IPS-18a (cell line): ENCODE data around the gene ABCB9.
A peak's percentile ranks its signal among the peaks of the same experiment; 100 is the strongest.
"Not testable (repeated sequence)": the region's sequence is repeated elsewhere in the genome, so short reads cannot be mapped to it uniquely, and the experiment has no call there.

Experiments
- H3K27ac ChIP-seq: one replicate; pipeline ENCODE4 v1.5.1; 2013; ENCODE audit warnings: low read length
- H3K27me3 ChIP-seq: one replicate; pipeline ENCODE4 v1.6.1; 2013; ENCODE audit warnings: mild to moderate bottlenecking, low read length; ENCODE audit not compliant: control insufficient read depth, insufficient read depth
- H3K36me3 ChIP-seq: one replicate; pipeline ENCODE4 v1.6.1; 2013; ENCODE audit warnings: low read depth, low read length; ENCODE audit not compliant: control insufficient read depth
- H3K4me1 ChIP-seq: one replicate; pipeline ENCODE4 v1.6.1; 2013; ENCODE audit warnings: low read depth, low read length; ENCODE audit not compliant: control insufficient read depth
- H3K4me3 ChIP-seq: one replicate; pipeline ENCODE4 v1.5.1; 2013; ENCODE audit warnings: low read length
- H3K9ac ChIP-seq: one replicate; pipeline ENCODE4 v1.6.1; 2013; ENCODE audit warnings: mild to moderate bottlenecking, low read length, moderate library complexity
- H3K9me3 ChIP-seq: one replicate; pipeline ENCODE4 v1.6.1; 2013; ENCODE audit warnings: low read depth, low read length; ENCODE audit not compliant: control insufficient read depth

The ABCB9 gene

DNA sequence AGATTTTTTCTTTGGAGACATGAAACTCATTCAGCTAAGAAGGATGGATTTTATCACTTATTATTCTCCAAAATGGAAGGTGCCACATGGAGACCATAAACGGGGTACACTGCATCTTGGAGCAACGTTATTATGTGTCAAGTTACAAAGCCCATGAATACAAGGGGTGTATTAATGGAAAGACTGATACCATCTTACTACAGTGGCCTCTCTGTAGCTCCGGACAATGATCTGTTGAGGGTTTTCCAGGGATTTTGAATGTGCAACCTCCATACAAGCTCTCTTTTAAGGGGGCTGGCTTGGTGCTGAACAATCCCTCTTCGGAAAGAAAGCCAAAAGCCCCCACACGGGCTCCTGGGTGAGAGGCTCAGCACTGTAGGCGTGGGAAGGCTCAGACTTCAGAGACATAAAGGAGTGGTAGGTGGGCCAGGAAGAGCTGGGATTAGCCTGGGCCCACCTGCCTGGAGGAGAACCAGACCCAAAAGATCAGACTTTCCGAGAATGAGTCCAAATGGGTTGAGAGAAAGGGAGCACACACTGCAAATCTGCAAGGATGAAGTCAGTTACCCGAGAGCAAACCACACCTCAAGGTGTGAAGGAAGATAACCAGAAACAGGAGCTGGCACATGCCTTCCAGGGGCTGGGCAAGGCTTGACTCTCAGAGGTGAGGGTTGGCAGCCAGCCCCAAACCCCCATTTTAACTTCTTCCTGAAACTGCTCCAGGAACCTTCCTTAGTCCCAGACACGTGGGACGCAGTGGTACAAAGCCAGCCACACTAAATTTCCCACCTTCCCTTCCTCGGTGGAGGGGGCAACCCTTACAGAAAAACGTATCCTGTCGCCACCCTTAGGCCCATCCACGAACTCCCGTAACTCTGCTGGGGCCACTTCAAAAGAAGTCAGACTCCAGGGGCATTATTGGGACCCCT, 71.8 kb downstream of the ABCB9 start:
- no peak overlapping the region for H3K27ac ChIP-seq

DNA sequence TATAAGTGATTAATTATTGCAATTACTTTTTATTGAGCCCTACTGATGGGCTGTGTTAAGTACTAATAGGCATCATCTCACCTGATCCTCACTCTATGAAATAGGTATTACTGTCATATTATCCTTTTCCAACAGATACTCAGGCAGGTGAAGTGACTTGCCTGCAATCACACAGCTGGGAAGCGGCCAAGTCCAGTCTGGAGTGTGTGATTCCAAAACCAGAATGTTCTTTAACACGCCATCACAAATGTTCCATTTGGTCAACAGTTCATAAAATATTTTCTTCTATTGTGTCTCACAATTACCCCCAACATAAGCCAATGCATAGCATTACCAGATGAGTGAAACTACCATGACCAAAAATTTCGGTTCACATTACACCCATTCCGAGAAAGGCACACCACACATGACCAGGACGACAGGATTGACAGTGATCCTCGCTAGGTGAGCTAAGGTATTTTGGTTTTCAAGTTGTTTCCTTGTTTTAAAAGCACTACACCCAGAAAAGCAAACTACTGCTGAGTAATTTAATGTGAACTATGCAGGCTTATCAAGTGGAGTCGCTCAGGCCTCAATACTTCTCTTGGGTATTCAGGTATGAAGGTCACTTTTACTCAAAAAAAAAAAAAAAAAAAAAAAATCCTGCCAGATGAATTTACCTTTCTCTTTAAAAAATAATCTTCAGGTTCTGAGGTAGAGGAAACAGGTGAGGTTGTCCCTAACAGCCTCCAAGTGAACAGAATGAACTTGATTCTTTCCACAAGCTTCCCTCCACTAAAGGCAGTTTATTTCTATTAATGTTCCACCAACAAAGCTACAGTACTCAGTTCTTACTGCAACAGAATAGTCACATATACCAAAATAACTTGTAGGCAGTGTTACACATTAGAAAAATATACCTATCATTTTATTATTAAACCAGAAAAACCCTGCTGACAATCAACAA, 72.8 kb downstream of the ABCB9 start:
- peaks cover 24% of the 10 kb centered on the region for H3K4me1 ChIP-seq
- H3K27ac ChIP-seq: no peak overlapping the region
- H3K27me3 ChIP-seq: peaks cover 53% of the 10 kb centered on the region
- H3K36me3 ChIP-seq: no peaks in the 10 kb centered on the region
- no peak overlapping the region for H3K4me3 ChIP-seq
- no peak overlapping the region for H3K9ac ChIP-seq
- H3K9me3 ChIP-seq: no peaks in the 10 kb centered on the region

More for the DNA sequence above, 71.8 kb downstream of the ABCB9 start:
- Histone ChIP-seq H3K4me3 (peak overlapping the region; percentile 72), H3K36me3 (no peaks in the 10 kb centered on the region), H3K9me3 (no peaks in the 10 kb centered on the region), H3K27me3 (peaks cover 48% of the 10 kb centered on the region), H3K4me1 (peaks cover 22% of the 10 kb centered on the region), H3K9ac (no peak overlapping the region)

DNA sequence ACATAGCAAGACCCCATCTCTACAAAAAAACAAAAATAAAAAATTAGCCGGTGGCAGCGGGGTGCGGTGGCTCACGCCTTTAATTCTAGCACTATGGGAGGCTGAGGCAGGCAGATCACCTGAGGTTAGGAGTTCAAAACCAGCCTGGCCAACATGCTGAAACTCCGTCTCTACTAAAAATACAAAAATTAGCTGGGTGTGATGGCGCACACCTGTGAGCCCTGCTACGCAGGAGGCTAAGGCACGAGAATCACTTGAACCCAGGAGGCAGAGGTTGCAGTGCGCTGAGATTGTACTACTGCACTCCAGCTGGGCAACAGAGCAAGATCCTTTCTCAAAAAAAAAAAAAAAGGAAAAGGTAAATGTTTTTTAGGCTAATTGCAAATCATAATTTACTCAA, 73.5 kb downstream of the ABCB9 start:
- not testable (repeated sequence) for H3K27ac ChIP-seq, H3K9ac ChIP-seq, H3K9me3 ChIP-seq, H3K36me3 ChIP-seq
- Histone ChIP-seq H3K4me1 (peaks cover 28% of the 10 kb centered on the region), H3K27me3 (peaks cover 60% of the 10 kb centered on the region), H3K4me3 (peak overlapping the region; percentile 34)

DNA sequence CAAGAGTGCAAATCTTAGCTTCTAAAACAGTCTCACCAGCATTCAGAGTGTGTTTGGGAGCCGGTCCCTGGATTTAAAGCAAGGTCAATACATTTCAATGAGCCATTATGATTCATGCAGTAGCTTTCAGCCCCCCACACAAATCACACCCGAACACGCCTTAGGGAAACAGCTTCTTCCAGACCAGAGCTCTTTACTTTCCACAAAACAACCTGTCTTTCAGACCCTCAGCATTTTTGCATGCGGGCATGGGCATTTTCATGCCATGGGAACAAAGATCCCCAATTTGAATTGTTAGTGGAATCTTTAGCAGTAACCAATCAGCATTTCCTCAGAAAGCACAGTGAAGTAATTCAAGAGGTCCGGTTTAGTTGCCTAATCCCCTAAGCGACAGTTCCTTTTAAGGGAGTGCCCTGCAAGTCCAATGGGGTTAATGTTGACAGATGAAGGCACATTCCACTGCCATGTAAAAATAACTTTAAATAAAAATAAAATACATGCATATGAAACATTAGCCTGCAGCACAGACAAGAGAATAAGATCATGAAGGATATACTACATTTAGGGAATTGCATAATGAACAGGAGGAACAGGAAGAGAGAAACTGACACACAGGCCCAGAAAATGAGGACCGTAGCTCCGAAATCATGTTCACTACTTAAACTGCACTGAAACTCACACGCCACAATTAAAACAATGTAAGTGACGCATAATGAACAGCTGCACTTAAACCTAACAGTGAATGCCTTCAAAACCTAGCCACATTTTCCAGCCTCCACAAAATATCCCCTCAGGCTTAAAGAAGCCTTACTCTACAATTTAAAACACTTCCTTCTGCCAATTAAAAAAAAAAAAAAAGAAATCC, 74.4 kb downstream of the ABCB9 start:
- Histone ChIP-seq H3K9ac (peak overlapping the region; percentile 18), H3K27ac (no peak overlapping the region), H3K27me3 (peaks cover 62% of the 10 kb centered on the region), H3K4me3 (peak overlapping the region; percentile 34), H3K4me1 (peaks cover 28% of the 10 kb centered on the region), H3K36me3 (no peaks in the 10 kb centered on the region), H3K9me3 (no peaks in the 10 kb centered on the region)

DNA sequence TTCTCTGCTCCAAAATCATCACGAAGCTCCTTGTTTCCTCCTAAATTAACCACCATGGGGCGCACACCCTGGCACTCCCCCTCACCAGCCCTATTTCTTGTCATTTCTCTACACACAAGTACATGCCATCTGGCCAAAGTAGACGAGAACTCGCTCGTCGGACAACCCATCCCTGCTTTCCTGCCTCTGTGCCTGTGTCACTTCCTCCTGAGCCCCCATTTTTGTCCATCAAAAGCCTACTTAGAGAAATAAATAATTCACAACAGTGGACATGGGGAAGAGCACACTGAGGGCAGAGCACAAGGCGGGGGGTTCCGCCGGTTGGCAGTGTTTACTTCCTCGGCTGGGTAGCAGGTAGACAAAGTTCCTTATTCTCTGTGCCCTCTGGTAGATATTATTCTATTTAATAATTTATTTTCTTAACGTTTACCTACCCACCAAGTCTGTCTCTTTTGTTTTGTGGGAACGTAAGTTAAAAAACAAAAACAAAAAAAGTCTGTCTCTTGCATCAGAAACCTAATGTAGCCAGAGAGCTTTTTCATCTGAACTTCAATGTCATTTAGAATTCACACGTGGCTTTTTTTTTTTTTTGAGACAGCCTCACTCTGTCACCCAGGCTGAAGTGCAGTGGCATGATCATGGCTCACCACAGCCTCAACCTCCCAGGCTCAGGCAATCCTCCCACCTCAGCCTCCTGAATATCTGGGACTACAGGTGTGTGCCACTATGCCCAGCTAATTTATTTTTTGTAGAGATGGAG, 76.3 kb downstream of the ABCB9 start:
- Histone ChIP-seq H3K4me3 (no peak overlapping the region), H3K36me3 (no peaks in the 10 kb centered on the region), H3K27me3 (peaks cover 49% of the 10 kb centered on the region), H3K9me3 (no peaks in the 10 kb centered on the region), H3K27ac (no peak overlapping the region), H3K4me1 (peaks cover 28% of the 10 kb centered on the region), H3K9ac (no peak overlapping the region)

DNA sequence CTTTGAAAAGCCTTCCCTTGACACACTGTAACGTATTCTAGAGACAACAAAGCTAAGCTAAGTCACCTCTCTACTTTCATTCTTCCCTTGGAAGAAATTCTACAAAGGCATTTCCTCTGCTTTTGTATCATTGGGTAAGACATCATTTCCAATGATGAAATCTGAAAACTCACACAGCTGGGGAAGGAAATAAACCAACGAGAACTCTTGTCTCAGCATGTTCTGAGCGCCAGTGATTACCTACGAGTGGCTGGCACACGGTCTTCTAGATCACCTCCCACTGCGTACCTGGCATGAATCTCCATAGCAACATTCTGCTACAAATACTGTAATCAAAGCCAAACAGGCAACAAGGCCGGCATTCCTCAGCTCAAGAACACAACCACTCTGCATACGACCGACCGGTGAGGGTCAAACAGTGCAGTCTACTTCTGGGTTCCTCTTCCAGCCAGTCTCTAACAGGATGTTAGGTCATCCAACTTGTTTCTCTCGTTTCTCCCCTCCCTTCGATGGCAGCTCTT, 78.0 kb downstream of the ABCB9 start:
- Histone ChIP-seq H3K27ac (no peak overlapping the region), H3K4me3 (no peak overlapping the region), H3K9ac (no peak overlapping the region), H3K27me3 (peaks cover 36% of the 10 kb centered on the region), H3K4me1 (peaks cover 28% of the 10 kb centered on the region), H3K36me3 (no peaks in the 10 kb centered on the region), H3K9me3 (no peaks in the 10 kb centered on the region)

DNA sequence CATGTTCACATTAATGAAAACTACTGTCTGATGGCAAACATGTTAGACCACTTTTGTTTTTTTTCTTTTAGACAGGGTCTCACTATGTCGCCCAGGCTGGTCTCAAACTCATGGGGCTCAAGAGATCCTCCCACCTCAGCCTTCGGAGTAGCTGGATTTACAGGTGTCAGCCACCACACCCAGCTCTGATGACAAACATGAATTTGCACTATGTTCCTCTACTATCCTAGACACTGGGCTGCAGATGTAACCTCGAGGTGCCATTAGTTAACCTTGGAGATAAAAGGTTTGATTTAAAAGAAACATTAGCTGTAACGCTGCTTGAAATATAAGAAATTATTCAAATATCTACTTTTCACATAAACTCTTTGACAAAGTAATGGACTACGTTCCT, 78.4 kb downstream of the ABCB9 start:
- peaks cover 41% of the 10 kb centered on the region for H3K27me3 ChIP-seq
- peaks cover 28% of the 10 kb centered on the region for H3K4me1 ChIP-seq
- no peak overlapping the region for H3K9ac ChIP-seq
- H3K36me3 ChIP-seq: no peaks in the 10 kb centered on the region
- H3K4me3 ChIP-seq: no peak overlapping the region
- no peaks in the 10 kb centered on the region for H3K9me3 ChIP-seq
- H3K27ac ChIP-seq: no peak overlapping the region

DNA sequence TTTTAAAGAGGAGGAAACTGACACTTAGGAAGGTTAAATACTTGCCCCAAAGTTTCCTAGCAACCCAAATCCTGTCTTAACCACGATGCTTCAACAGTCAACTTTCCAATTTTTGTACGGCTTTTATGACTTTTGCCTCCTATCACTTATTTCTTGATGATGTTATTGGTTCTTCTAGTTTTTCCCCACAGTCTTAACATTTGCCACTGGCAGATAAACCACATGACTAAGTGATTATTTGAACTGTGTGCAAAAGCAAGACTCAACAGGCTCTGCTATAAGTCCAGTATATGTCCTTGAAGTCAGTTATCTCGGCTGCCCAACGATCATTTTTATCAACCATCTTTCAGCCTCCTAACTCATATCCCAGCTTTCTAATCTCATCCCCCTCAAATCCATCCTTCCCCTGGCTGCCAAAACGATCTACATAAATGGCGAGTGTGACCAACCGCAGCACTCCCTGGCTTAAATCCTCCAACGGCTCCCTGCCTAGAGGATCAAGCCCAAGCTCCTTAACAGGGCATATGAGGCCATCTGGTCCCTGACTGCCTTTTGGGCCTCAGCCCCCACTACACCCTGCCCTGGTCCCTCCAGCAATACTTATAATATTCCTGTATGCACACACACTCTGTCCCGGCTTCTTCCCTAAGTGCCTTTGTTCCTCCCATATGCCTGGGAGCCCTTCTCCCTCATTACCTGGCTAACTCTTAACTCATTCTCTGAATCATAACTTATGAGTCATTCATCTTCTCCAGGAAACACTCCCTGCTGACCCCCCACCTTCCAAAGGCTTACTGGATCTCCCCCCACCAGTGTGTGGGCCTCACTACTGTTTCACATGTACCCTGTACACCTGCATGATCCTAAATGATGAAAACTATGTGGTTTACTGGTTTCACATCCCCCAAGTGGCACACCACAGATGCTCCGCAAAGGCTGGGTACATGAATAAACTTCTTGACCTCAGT, 79.1 kb downstream of the ABCB9 start:
- H3K4me3 ChIP-seq: no peak overlapping the region
- H3K9me3 ChIP-seq: no peaks in the 10 kb centered on the region
- H3K4me1 ChIP-seq: peaks cover 24% of the 10 kb centered on the region

DNA sequence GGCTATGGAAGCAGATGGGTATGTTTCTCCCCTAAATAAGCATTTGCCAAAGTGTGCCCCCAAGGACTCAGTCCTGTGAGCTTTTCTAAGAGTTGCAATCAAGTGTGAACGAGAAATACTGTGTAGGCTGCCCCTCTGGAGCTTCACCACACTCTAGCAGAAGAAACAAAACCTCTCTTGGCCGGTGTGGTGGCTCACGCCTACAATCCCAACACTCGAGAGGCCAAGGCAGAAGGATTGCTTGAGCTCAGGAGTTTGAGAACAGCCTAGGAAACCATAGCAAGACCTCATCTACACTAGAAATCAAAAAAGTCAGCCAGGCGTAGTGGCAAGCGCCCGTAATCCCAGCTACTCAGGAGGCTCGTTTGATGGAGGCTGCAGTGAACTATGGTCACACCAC, 80.1 kb downstream of the ABCB9 start:
- H3K36me3 ChIP-seq: no peaks in the 10 kb centered on the region
- no peak overlapping the region for H3K27ac ChIP-seq
- H3K4me3 ChIP-seq: no peak overlapping the region
- no peak overlapping the region for H3K9ac ChIP-seq
- no peaks in the 10 kb centered on the region for H3K9me3 ChIP-seq
- H3K27me3 ChIP-seq: peaks cover 57% of the 10 kb centered on the region
- H3K4me1 ChIP-seq: peaks cover 15% of the 10 kb centered on the region

More for the DNA sequence above, 79.1 kb downstream of the ABCB9 start:
- no peak overlapping the region for H3K27ac ChIP-seq
- no peaks in the 10 kb centered on the region for H3K36me3 ChIP-seq
- peaks cover 47% of the 10 kb centered on the region for H3K27me3 ChIP-seq
- no peak overlapping the region for H3K9ac ChIP-seq
